Measurements from ENCODE around the gene C9orf152.

C9orf152 gene

GRCh38 chr9:110241260-110241857 is 33.4 kb upstream of the C9orf152 start:
- TF ChIP-seq, protein P1, sequence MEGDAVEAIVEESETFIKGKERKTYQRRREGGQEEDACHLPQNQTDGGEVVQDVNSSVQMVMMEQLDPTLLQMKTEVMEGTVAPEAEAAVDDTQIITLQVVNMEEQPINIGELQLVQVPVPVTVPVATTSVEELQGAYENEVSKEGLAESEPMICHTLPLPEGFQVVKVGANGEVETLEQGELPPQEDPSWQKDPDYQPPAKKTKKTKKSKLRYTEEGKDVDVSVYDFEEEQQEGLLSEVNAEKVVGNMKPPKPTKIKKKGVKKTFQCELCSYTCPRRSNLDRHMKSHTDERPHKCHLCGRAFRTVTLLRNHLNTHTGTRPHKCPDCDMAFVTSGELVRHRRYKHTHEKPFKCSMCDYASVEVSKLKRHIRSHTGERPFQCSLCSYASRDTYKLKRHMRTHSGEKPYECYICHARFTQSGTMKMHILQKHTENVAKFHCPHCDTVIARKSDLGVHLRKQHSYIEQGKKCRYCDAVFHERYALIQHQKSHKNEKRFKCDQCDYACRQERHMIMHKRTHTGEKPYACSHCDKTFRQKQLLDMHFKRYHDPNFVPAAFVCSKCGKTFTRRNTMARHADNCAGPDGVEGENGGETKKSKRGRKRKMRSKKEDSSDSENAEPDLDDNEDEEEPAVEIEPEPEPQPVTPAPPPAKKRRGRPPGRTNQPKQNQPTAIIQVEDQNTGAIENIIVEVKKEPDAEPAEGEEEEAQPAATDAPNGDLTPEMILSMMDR (IDR thresholded peaks at IDR 0.05; ENCODE audit: low read depth, low read length): no peak
- no peak overlapping the region for H3K4me3 ChIP-seq (ENCODE audit: low read depth, low read length)

DNA sequence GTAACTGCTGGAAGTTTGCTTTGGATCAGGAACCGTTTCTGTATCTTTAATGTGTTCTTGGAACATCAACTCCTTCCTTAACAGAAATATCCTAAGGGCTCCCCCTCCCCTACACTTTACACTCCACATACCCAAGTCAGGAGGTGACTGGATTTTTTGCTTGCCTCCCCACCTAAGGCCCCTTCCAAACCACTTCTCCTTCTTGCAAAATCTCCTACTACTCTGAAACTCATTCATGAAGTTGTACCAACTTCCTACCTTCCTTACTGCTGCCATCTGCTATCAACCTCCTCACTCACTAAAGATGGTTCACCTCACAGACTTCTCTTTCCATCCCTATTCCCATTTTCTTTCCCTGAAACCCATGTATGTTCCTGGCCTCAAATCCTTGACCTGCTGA is 32.2 kb upstream of the C9orf152 start:
- TF ChIP-seq, protein P1 (IDR thresholded peaks at IDR 0.05; ENCODE audit: low read depth, low read length): no peak

GRCh38 chr9:110228321-110228720 is 20.4 kb upstream of the C9orf152 start:
- no peak overlapping the region for H3K4me3 ChIP-seq (ENCODE audit: low read depth, low read length)
- TF ChIP-seq, protein P1 (IDR thresholded peaks at IDR 0.05; ENCODE audit: low read depth, low read length): no peak

More for the DNA sequence above, 32.2 kb upstream of the C9orf152 start:
- no peak overlapping the region for H3K4me3 ChIP-seq (ENCODE audit: low read depth, low read length)

DNA sequence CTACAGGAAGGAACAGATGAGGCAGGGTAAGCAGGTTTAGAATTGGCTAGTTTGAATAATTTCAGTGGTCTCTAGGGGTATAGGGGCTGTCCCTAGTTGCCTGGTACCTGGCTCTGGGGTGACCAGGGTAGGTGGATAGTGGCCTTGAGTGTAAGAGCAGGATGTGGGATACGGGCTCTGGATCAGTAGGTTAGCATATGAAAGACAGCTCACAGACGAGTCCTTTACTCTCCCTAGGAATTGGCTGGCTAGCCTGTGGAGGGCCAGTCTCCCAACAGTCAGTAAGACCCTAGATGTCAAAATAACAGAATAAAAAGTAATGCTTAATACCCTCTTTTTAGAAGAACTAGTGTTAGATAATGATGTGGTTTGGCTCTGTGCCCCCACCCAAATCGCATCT is 16.6 kb upstream of the C9orf152 start:
- TF ChIP-seq, protein P1 (IDR thresholded peaks at IDR 0.05; ENCODE audit: low read depth, low read length): no peak
- no peak overlapping the region for H3K4me3 ChIP-seq (ENCODE audit: low read depth, low read length)

DNA sequence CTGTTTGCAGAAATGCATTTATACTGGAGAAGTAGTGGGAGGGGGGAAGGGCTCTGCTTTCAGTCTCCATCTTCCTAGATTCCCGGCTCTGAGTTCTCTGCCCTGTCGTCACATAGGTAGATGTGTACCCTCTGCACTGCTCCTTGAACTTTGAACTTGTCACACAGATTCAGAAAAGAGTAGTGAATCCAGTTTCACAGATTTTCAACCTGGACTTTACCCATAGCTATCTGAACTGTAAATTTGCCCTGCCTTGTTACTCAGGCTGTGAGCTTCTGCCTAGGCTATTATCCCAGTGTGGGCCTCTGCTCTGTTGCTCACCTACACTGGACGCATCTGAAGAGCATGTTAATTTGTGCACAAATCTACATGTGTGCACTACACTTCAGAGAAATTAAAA is 12.8 kb upstream of the C9orf152 start:
- no peak overlapping the region for H3K4me3 ChIP-seq (ENCODE audit: low read depth, low read length)
- TF ChIP-seq, protein P1 (IDR thresholded peaks at IDR 0.05; ENCODE audit: low read depth, low read length): no peak

DNA sequence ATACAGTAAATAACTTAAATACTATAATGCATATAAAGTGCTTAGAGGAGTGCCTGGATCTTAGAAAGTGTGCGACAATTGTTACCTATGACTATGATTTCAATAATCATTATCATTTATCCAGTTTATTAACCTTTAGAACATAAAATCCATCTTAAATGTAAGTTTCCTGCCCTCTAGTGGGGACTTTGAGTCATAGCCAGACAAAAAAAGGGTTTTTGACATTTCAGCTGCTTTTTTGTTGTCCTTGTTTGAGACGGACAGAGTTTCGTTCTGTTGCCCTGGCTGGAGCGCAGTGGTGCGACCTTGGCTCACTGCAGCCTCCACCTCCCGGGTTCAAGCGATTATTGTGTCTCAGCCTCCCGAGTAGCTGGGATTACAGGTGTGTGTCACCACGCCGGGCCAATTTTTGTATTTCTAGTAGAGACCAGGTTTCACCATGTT is 9.7 kb upstream of the C9orf152 start:
- H3K4me3 ChIP-seq (ENCODE audit: low read depth, low read length): 0 out of 2 replicates have a peak overlapping the region, but pooled peaks have one; percentile 12
- TF ChIP-seq, protein P1 (IDR thresholded peaks at IDR 0.05; ENCODE audit: low read depth, low read length): peak; percentile 38; the same call in 1 of the 2 replicates

GRCh38 chr9:110214586-110215355 is 6.8 kb upstream of the C9orf152 start:
- no peak overlapping the region for H3K4me3 ChIP-seq (ENCODE audit: low read depth, low read length)
- TF ChIP-seq, protein P1 (IDR thresholded peaks at IDR 0.05; ENCODE audit: low read depth, low read length): no peak

Data from WI38 (cell line).